ENCODE results near the gene PROZ. TPM values are rescaled to one million over a fixed set of nuclear protein-coding genes. Genes with fewer than 3 reads are reported as not detected.
A peak's percentile ranks its signal among the peaks of the same experiment; 100 is the strongest.

The PROZ gene
- total RNA-seq, 1 experiment from 2014 or later, result not detected

GRCh38 chr13:113126265-113127150 is 31.9 kb upstream of the PROZ start:
- Mint-ChIP-seq H3K27ac (peak overlapping the region in 2 of 3 experiments; percentile 19 to 38; a peak in 2 of 7 replicates), H3K9me3 (no peaks in the 10 kb centered on the region), H3K4me3 (no peak overlapping the region), H3K27me3 (ENCODE audit: low read depth) (peaks cover 29% of the 10 kb centered on the region), H3K4me1 (peaks cover 15 to 26% of the 10 kb centered on the region in 2 experiments), H3K36me3 (ENCODE audit: insufficient read depth in 1 of 3, low read depth in 3 of 3) (no peaks in the 10 kb centered on the region)
- H2BK5ac ChIP-seq (ENCODE audit: insufficient read length, low read length), result no peak overlapping the region
- H3K4me1 ChIP-seq (ENCODE audit: insufficient read depth, low read length), result no peaks in the 10 kb centered on the region; the same call in 1 of the 2 replicates
- H4K20me1 ChIP-seq (ENCODE audit: control insufficient read depth, insufficient read depth, insufficient read length), result no peaks in the 10 kb centered on the region
- no peaks in the 10 kb centered on the region for H3K9me3 ChIP-seq (ENCODE audit: control insufficient read depth, low read depth, low read length)
- H3K14ac ChIP-seq (ENCODE audit: insufficient read depth, low read length), result no peak overlapping the region
- H3K4ac ChIP-seq (ENCODE audit: low read depth, low read length), result no peak overlapping the region
- H2AFZ ChIP-seq (ENCODE audit: low read length), result no peak overlapping the region
- WGBS (ENCODE audit: extremely low coverage, insufficient read length, low lambda C conversion rate), result no CpG with 5 or more reads among the region's 18 CpGs
- H4K91ac ChIP-seq (ENCODE audit: insufficient read length, low read depth, low read length), result no peak overlapping the region
- no peaks in the 10 kb centered on the region for H3K23me2 ChIP-seq (ENCODE audit: insufficient read length, low read depth, low read length, poor library complexity, severe bottlenecking)
- no peak overlapping the region for H3K9ac ChIP-seq (ENCODE audit: extremely low read depth, insufficient read length, low read length)
- H3K79me2 ChIP-seq (ENCODE audit: insufficient read depth, low read length), result no peaks in the 10 kb centered on the region
- no peak overlapping the region for H2BK120ac ChIP-seq (ENCODE audit: low read depth, low read length, poor library complexity, severe bottlenecking)
- no peak overlapping the region for H4K8ac ChIP-seq (replicated peaks; ENCODE audit: insufficient read length, low read depth, low read length)
- H3K23ac ChIP-seq (ENCODE audit: insufficient read length, low read depth, low read length), result no peak overlapping the region
- no peak overlapping the region for H2BK15ac ChIP-seq (ENCODE audit: low read depth, low read length)
- no peak overlapping the region for H4K5ac ChIP-seq (ENCODE audit: insufficient read length, low read depth, low read length)
- no peak overlapping the region for H3T11ph ChIP-seq (ENCODE audit: low read length)
- H3K79me1 ChIP-seq (ENCODE audit: insufficient read depth, low read depth, low read length, poor library complexity, severe bottlenecking), result no peaks in the 10 kb centered on the region
- no peak overlapping the region for H2BK12ac ChIP-seq (ENCODE audit: insufficient read length, low read depth, low read length)
- no peak overlapping the region for H3K27ac ChIP-seq (ENCODE audit: insufficient read length, low read depth, low read length)
- TF ChIP-seq CTCF (conservative IDR thresholded peaks at IDR 0.05), result no peak
- no peak overlapping the region for H3K4me2 ChIP-seq (ENCODE audit: insufficient read depth, insufficient read length, low read length)
- no peak overlapping the region for H2BK20ac ChIP-seq (ENCODE audit: low read depth, low read length, poor library complexity, severe bottlenecking)
- no peaks in the 10 kb centered on the region for H3K27me3 ChIP-seq (ENCODE audit: insufficient read depth, low read length)
- H3K18ac ChIP-seq (ENCODE audit: insufficient read length, low read depth, low read length), result no peak overlapping the region
- DNase-seq, result no peak
- H3K56ac ChIP-seq (ENCODE audit: insufficient read length, low read depth, low read length), result no peak overlapping the region
- no peak overlapping the region for H2AK5ac ChIP-seq (ENCODE audit: insufficient read length, low read length)

Data from H9 (cell line).